Sigmoid colon (tissue), 4 donors: ENCODE results near the gene PPP2R2B.

Source experiments
- CTCF ChIP-seq, 4 experiments: fragments of 450-650 bp in 3 of 4; fragments of 200-600 bp in 1 of 4; IDR thresholded peaks; one replicate each; pipeline ENCODE4 v1.5.1; 2016 to 2019; ENCODE audit warnings: antibody characterized with exemption in 4 of 4, mild to moderate bottlenecking in 3 of 4, moderate library complexity in 2 of 4
- EP300 ChIP-seq, 4 donors: sonication (generic); formaldehyde crosslinking; IDR thresholded peaks; one replicate each; pipeline ENCODE4 v1.6.1; 2017; ENCODE audit warnings: antibody characterized with exemption in 4 of 4

GRCh38 chr5:146818822-146819221, 59.7 kb downstream of the PPP2R2B start:
- TF ChIP-seq CTCF (IDR thresholded peaks at IDR 0.05) (no peak), EP300 (IDR thresholded peaks at IDR 0.05) (no peak)
